Heart left ventricle (tissue), 16 donors: ENCODE measurements around the gene UBIAD1. TPM values are rescaled to one million over a fixed set of nuclear protein-coding genes. Genes with fewer than 3 reads are reported as not detected.

Source experiments
- ATAC-seq, 4 donors: fragments of 200-7000 bp; cut with Tn5 transposase; one replicate each; pipeline ENCODE4 v1.9.1; 2020 to 2022; ENCODE audit warnings: moderate library complexity in 4 of 4, mild to moderate bottlenecking in 3 of 4, moderate number of reproducible peaks in 1 of 4
- DNase-seq, 5 donors: peaks; one replicate each; pipeline ENCODE4 v3.0.0-alpha.2; 2020
- H3K27ac ChIP-seq, 12 donors: fragments of 200-600 bp; sonication (generic) in 4 of 12; one replicate each; pipeline versions ENCODE4 v1.5.0 to v1.8.0; 2016 to 2022; ENCODE audit warnings: mild to moderate bottlenecking in 2 of 12
- H3K27me3 ChIP-seq, 9 donors: fragments of 200-600 bp; sonication (generic) in 2 of 9; one replicate each; pipeline versions ENCODE4 v1.5.1 to v1.8.0; 2016 to 2022; ENCODE audit warnings: mild to moderate bottlenecking in 3 of 9
- H3K36me3 ChIP-seq, 9 donors: fragments of 200-600 bp; sonication (generic) in 2 of 9; one replicate each; pipeline versions ENCODE4 v1.5.0 to v1.8.0; 2018 to 2022; ENCODE audit warnings: mild to moderate bottlenecking in 2 of 9
- H3K4me1 ChIP-seq, 12 donors: fragments of 200-600 bp; sonication (generic) in 4 of 12; one replicate each; pipeline versions ENCODE4 v1.5.0 to v1.8.0; 2016 to 2022; ENCODE audit warnings: mild to moderate bottlenecking in 3 of 12
- H3K4me3 ChIP-seq, 12 donors: fragments of 200-600 bp; sonication (generic) in 4 of 12; one replicate each; pipeline versions ENCODE4 v1.5.0 to v1.8.0; 2017 to 2022; ENCODE audit warnings: mild to moderate bottlenecking in 9 of 12, moderate library complexity in 4 of 12
- H3K9me3 ChIP-seq, 12 donors: fragments of 200-600 bp; sonication (generic) in 4 of 12; one replicate each; pipeline versions ENCODE4 v1.5.0 to v1.8.0; 2016 to 2022; ENCODE audit warnings: mild to moderate bottlenecking in 1 of 12
- POLR2A ChIP-seq, 2 donors: fragments of 450-650 bp; IDR thresholded peaks; one replicate each; pipeline ENCODE4 v1.6.1; 2017; ENCODE audit warnings: antibody characterized with exemption in 2 of 2, mild to moderate bottlenecking in 2 of 2, moderate library complexity in 2 of 2
- WGBS, 4 donors: extraction: QIAGEN DNeasy Blood & Tissue Kit in 2 of 4; methylation state at CpG; one replicate each; pipeline versions ENCODE4 v1.1.5 to v1.1.7; 2013 to 2018; 5-methylcytosine and 5-hydroxymethylcytosine counted together
- intact Hi-C, 10 donors: fragments of 100-400 bp; cut with DNase I; formaldehyde crosslinking; loops; one replicate each; pipeline versions ENCODE4 v1.11.1 to v1.14.2; 2022
- polyA plus RNA-seq, 2 donors: library from polyadenylated mRNA; stranded (reverse); fragments of 200-250 nt; gene quantifications; one replicate each; pipeline ENCODE4 v1.2.3, GENCODE V29; 2013
- total RNA-seq, 9 donors: library from RNA; depleted of rRNA in 2 of 9; stranded (reverse); fragments of >200 nt in 2 of 9; fragmentation: NEBNext Ultra II Directional in 3 of 9; extraction: Animal tissue kit (Norgen Biotek cat#: 25700) in 3 of 9; gene quantifications; one replicate each; pipeline versions ENCODE4 v1.1.0 to v1.2.4, GENCODE V29; 2016 to 2023
- TF ChIP-seq, protein P1 (sequence below), 12 donors: fragments of 200-600 bp; sonication (generic) in 4 of 12; IDR thresholded peaks; one replicate each; pipeline versions ENCODE4 v1.5.0 to v1.8.0; 2018 to 2022; ENCODE audit warnings: antibody characterized with exemption in 12 of 12, mild to moderate bottlenecking in 5 of 12
- donor health status: ischemic (EF 13 %, LVEDD 7.1; RV severe dilation, severe dysfunction).
- donor health status: healthy with polysubstance abuse.
- donor health status: DM: no; HTN: yes; CAD: no.
- donor health status: DM: no; HTN: no; CAD: no.
- donor health status: ischemic (EF 25% LVEDD 6.9; RV normal size, moderate dysfunction).
- donor health status: ischemic (EF 25% LVEDD 5.7; RV mildly dilated, moderate dysfunction).
- donor health status: healthy.
- donor health status: DM: yes; HTN: yes; CAD: no.
- donor health status: ischemic (EF 35%, LVEDD 5.7; RV mildly dilated, moderate dysfunction).
- donor health status: nonischemic (EF 11% LVEDD 7.7; RV severe dilation, severe dysfunction).
- donor health status: DM: yes; HTN: yes; CAD: no.
- donor health status: PGD.
- donor health status: ischemic (EF 29% LVEDD 5.4; RV normal size, mild dysfunction).
- donor health status: nonischemic (EF 23%, LVEDD 6.1; RV moderate dilation, normal function).

Gene UBIAD1
- total and polyA plus RNA-seq, 11 donors = 5.3 to 19.4 (median 11.6) TPM

DNA sequence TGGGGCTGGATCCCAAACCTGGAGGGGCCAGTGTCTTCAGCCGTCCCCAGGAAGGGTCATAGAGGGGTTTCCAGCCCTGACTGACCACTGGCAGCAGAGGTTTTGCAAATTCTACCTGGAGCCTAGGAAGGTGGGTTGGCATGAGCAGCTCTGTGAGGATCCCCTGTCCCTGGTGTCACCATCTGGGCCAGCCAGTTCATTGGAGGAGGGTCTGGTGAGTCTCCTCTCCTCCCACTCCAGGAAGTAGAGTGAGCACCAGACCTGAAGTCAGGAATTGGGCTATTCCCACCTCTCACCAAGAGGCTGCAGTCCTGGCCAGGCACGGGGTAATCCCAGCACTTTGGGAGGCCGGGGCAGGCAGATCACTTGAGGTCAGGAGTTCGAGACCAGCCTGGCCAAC lies 57.4 kb downstream of the UBIAD1 start:
- Histone ChIP-seq H3K9me3 (no peaks in the 10 kb centered on the region), H3K27ac (no peak overlapping the region), H3K27me3 (peaks cover 0 to 28% (median 0%) of the 10 kb centered on the region in 9 donors), H3K36me3 (no peaks in the 10 kb centered on the region), H3K4me3 (no peak overlapping the region), H3K4me1 (no peaks in the 10 kb centered on the region)
- DNase-seq (no peak), ATAC-seq (no peak)
- intact Hi-C loops = no loop called here
- 71 to 92% (median 79%) methylated on average over 4 of the region's 4 CpGs for WGBS, 4 donors
- TF ChIP-seq, protein P1, sequence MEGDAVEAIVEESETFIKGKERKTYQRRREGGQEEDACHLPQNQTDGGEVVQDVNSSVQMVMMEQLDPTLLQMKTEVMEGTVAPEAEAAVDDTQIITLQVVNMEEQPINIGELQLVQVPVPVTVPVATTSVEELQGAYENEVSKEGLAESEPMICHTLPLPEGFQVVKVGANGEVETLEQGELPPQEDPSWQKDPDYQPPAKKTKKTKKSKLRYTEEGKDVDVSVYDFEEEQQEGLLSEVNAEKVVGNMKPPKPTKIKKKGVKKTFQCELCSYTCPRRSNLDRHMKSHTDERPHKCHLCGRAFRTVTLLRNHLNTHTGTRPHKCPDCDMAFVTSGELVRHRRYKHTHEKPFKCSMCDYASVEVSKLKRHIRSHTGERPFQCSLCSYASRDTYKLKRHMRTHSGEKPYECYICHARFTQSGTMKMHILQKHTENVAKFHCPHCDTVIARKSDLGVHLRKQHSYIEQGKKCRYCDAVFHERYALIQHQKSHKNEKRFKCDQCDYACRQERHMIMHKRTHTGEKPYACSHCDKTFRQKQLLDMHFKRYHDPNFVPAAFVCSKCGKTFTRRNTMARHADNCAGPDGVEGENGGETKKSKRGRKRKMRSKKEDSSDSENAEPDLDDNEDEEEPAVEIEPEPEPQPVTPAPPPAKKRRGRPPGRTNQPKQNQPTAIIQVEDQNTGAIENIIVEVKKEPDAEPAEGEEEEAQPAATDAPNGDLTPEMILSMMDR (IDR thresholded peaks at IDR 0.05) = no peak
- no peak for TF ChIP-seq POLR2A (IDR thresholded peaks at IDR 0.05)

DNA sequence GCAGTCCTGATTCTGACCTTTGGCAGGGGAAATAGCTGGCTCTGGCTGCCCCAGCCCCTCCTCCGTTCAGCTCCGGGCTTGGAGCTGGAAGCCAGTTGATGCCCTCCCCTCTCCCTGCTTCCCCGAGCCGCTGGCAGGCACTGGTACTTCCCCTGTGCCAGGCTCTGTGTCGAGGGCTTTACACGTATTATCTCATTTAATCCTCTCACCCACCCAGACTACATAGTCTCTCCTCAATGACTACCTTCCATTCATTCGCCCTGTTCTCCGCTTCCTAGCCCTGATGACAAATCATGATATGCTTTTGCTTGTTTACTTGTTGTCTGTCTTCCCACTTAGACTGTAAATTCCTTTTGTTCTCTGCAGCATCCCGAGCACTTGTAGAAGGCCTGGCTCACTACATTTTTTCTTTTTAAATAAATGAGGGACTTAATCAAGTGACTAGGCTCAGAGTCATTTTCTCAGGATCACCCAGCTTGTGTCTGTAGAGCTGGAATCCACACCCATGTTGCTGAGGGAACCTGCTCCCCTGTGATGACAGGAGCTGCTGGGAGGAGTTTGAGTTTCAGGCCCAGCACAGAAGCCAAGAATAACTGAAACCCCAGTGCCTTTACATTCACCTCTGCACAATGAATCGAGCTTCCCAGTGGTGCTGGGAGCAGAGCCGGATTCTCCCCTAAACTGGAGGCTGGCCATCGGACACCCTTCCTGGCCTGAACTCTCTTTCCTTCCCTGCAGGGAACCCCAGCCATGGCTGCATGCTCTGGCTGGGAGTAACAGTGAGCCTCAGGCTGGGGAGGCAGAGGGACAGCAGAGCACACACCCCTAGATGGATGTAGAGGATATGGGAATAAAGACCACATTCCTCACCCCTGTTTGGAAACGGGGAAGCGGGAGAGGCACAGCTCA lies 58.3 kb downstream of the UBIAD1 start:
- WGBS, 4 donors = 69 to 77% (median 72%) methylated on average over 12 to 14 of the region's 14 CpGs
- Histone ChIP-seq H3K4me1 (no peaks in the 10 kb centered on the region), H3K27ac (no peak overlapping the region), H3K9me3 (no peaks in the 10 kb centered on the region), H3K4me3 (no peak overlapping the region), H3K27me3 (peaks cover 0 to 31% (median 0%) of the 10 kb centered on the region in 9 donors), H3K36me3 (no peaks in the 10 kb centered on the region)
- ATAC-seq (no peak), DNase-seq (peak in 1 of 5 donors; percentile 37)
- intact Hi-C loops = no loop called here
- TF ChIP-seq POLR2A (IDR thresholded peaks at IDR 0.05) = no peak
- TF ChIP-seq, protein P1 (IDR thresholded peaks at IDR 0.05) = no peak

- Histone ChIP-seq H3K4me3 (no peak overlapping the region), H3K9me3 (no peaks in the 10 kb centered on the region), H3K27ac (no peak overlapping the region), H3K4me1 (no peaks in the 10 kb centered on the region), H3K36me3 (no peaks in the 10 kb centered on the region), H3K27me3 (peaks cover 0 to 38% (median 4%) of the 10 kb centered on the region in 9 donors)
- 87 to 89% (median 87%) methylated on average over 13 of the region's 13 CpGs for WGBS, 4 donors
- TF ChIP-seq, protein P1 (IDR thresholded peaks at IDR 0.05) = no peak
- TF ChIP-seq POLR2A (IDR thresholded peaks at IDR 0.05) = no peak
- ATAC-seq = no peak
- no peak for DNase-seq
- intact Hi-C loops = no loop called here
Measured at GRCh38 chr1:11331945-11332546, 59.0 kb downstream of the UBIAD1 start.

- DNase-seq (no peak), ATAC-seq (no peak)
- no peak for TF ChIP-seq POLR2A (IDR thresholded peaks at IDR 0.05)
- TF ChIP-seq, protein P1 (IDR thresholded peaks at IDR 0.05) = no peak
- Histone ChIP-seq H3K36me3 (no peaks in the 10 kb centered on the region), H3K4me1 (no peaks in the 10 kb centered on the region), H3K9me3 (no peaks in the 10 kb centered on the region), H3K27ac (no peak overlapping the region), H3K4me3 (no peak overlapping the region), H3K27me3 (peaks cover 0 to 51% (median 5%) of the 10 kb centered on the region in 9 donors)
- intact Hi-C loops = no loop called here
- WGBS, 4 donors = 36 to 46% (median 42%) methylated on average over 7 of the region's 7 CpGs
Measured at GRCh38 chr1:11333631-11334030, 60.6 kb downstream of the UBIAD1 start.
